ENCODE data around the gene WDR90. TPM values are rescaled to one million over a fixed set of nuclear protein-coding genes. Genes with fewer than 3 reads are reported as not detected.
"Not testable (repeated sequence)": the region's sequence is repeated elsewhere in the genome, so short reads cannot be mapped to it uniquely, and the experiment has no call there.

WDR90 gene
- polyA plus RNA-seq, 2 donors, result 19.5 to 45.3 TPM

DNA sequence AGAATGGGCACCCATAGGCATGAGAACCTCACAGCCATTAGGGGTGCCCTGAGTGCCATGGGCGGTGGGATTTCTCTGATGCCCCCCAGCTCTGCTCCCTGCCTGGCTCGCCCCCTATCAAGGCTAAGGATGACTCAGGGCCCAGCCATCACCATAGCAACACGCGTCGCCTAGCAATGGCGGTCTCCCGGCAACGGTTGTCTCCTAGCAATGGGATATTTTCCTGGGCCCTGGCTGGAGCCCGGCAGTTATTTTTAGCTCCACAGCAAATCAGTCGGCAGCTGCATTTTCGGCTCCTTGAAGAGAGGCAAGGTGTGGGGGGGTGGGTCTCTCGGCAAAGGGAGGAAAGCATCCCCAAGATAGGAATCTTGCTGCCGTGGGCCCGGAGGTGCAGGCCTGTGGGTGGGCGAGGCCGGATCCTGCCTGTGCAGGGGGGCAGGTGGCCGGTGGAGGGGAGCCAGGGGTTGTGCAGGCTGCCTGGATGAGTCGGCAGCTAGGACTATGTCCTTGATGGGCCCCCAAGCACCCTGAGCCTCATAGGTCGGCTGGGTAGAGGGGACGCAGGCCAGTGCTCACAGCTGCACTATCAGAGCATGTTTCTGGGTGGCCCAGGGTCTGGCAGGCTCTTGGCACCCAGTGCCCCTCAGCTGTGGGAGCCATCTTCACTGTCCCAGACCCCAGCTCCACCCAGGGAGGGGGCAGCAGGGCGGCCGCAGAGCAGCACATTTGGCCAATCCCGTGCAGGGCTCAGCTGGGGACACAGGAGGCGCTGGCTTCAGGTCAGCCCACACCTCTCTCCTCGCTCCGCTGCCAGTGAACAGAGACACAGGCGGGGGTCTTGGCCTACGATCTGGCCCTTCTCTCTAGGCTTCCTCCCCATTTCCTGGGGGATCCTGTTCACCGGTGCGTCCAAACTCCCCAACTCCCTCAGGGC lies 60.7 kb downstream of the WDR90 start:
- peaks cover 0 to 15% of the 10 kb centered on the region in 2 donors for H3K27me3 ChIP-seq (ENCODE audit: control insufficient read depth in 1 of 2, insufficient read depth in 2 of 2, low read length in 2 of 2)

DNA sequence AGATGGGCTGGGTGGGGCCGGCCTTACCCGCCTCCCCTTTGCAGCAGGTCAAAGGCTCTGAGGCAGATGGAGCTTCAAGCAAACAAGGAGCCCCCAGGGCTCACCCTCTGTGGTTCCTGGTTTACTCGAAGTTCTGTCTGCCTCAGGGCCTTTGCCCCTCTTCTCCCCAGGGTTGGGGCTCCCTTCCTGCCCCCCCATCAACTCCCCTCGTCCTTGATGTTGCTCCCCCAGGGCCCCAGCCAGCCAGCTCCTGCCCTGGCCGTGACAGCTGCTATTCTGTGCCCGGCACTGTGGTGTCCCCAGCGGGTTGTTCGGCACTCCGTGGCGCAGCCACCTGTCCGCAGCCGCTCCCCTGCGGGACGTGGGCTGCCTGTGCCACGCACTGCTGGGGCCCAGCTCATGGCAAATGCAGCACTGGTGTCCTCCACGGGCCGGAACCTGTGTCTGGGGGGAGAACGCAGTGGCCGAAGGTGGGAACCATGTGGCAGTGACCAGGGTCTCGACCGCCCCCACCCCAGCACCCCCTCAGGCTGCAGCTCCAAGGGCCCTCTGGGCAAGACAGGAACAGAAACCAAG lies 61.4 kb downstream of the WDR90 start:
- Histone ChIP-seq H3K27me3 (ENCODE audit: control insufficient read depth in 1 of 2, insufficient read depth in 2 of 2, low read length in 2 of 2) (peaks cover 0 to 11% of the 10 kb centered on the region in 2 donors), H3K27ac (ENCODE audit: low read depth in 2 of 2, low read length in 1 of 2) (no peak overlapping the region), H3K36me3 (ENCODE audit: control insufficient read depth in 2 of 2, insufficient read depth in 2 of 2, low read length in 1 of 2) (no peaks in the 10 kb centered on the region), H3K9me3 (ENCODE audit: control insufficient read depth in 2 of 2, insufficient read depth in 1 of 2, low read depth in 1 of 2, low read length in 1 of 2) (no peaks in the 10 kb centered on the region), H3K4me3 (ENCODE audit: low read depth in 1 of 2, low read length in 2 of 2) (no peak overlapping the region), H3K4me1 (ENCODE audit: control insufficient read depth in 2 of 2, insufficient read depth in 2 of 2, low read length in 1 of 2) (peaks cover 10 to 25% of the 10 kb centered on the region in 2 donors)
- WGBS, 2 donors, result 58% methylated on average over 21 of the region's 21 CpGs

More for the DNA sequence above, 60.7 kb downstream of the WDR90 start:
- Histone ChIP-seq H3K36me3 (ENCODE audit: control insufficient read depth in 2 of 2, insufficient read depth in 2 of 2, low read length in 1 of 2) (no peaks in the 10 kb centered on the region), H3K4me3 (ENCODE audit: low read depth in 1 of 2, low read length in 2 of 2) (no peak overlapping the region), H3K9me3 (ENCODE audit: control insufficient read depth in 2 of 2, insufficient read depth in 1 of 2, low read depth in 1 of 2, low read length in 1 of 2) (no peaks in the 10 kb centered on the region), H3K27ac (ENCODE audit: low read depth in 2 of 2, low read length in 1 of 2) (no peak overlapping the region), H3K4me1 (ENCODE audit: control insufficient read depth in 2 of 2, insufficient read depth in 2 of 2, low read length in 1 of 2) (peaks cover 10 to 22% of the 10 kb centered on the region in 2 donors)
- 18 to 19% methylated on average over 30 of the region's 30 CpGs for WGBS, 2 donors

DNA sequence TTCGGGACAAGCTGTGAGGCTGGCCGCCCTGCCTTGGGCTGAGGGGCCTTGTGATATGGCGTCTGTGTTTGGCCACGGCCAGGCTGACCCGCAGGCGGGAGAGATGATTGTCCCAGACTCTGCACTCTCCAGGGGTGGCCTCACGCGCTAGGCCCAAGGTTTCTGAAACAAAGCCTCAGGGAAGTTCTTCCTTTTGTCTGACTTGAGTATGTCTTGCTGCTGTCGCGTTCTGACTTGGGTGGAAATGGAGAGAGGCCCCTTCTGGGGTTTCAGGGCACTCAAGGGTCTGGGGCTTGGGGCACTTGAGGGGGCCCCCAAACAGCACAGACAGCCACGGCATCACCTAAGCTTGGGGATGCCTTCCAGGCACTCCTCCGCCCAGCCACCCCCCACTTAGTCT lies 61.9 kb downstream of the WDR90 start:
- 53 to 72% methylated on average over 12 of the region's 12 CpGs for WGBS, 2 donors
- Histone ChIP-seq H3K9me3 (ENCODE audit: control insufficient read depth in 2 of 2, insufficient read depth in 1 of 2, low read depth in 1 of 2, low read length in 1 of 2) (no peaks in the 10 kb centered on the region), H3K4me3 (ENCODE audit: low read depth in 1 of 2, low read length in 2 of 2) (no peak overlapping the region), H3K27ac (ENCODE audit: low read depth in 2 of 2, low read length in 1 of 2) (no peak overlapping the region), H3K36me3 (ENCODE audit: control insufficient read depth in 2 of 2, insufficient read depth in 2 of 2, low read length in 1 of 2) (no peaks in the 10 kb centered on the region), H3K4me1 (ENCODE audit: control insufficient read depth in 2 of 2, insufficient read depth in 2 of 2, low read length in 1 of 2) (peaks cover 10 to 29% of the 10 kb centered on the region in 2 donors), H3K27me3 (ENCODE audit: control insufficient read depth in 1 of 2, insufficient read depth in 2 of 2, low read length in 2 of 2) (peaks cover 0 to 11% of the 10 kb centered on the region in 2 donors)

DNA sequence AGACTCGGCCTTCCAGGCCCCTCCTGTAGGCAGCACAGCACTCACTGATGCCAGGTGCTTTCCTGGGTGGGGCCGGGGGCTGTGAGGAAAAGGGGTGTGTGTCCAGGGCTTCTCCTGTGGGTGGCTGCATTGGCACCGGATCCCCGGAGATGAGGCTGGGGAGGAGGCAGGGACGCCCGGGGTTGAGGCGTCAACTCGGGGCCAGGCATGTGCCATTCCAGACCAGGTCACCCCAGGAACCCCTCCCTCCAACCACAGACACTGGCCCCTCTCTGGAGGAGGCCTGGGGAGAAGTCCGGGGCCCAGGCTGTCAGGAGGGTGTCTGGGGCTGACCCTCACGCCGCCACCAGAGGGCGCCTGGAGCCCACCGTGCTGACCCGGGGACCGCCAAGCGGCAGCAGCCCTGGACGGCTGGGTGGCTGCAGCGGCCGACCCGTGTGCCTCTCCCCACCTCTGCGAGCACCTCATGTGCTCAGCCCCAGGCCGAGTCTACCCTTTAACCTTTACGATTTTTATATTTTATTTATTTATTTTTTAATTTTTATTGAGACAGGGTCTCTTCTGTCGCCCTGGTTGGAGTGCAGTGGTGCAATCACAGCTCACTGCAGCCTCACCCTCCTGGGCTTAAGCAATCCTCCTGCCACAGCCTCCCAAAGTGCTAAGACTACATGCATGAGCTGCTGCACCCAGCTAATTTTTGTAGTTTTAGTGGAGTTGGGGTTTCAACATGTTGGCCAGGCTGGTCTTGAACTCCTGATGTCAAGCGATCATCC lies 62.6 kb downstream of the WDR90 start:
- Histone ChIP-seq H3K4me3 (ENCODE audit: low read depth in 1 of 2, low read length in 2 of 2) (no peak overlapping the region), H3K36me3 (ENCODE audit: control insufficient read depth in 2 of 2, insufficient read depth in 2 of 2, low read length in 1 of 2) (no peaks in the 10 kb centered on the region), H3K27ac (ENCODE audit: low read depth in 2 of 2, low read length in 1 of 2) (no peak overlapping the region), H3K4me1 (ENCODE audit: control insufficient read depth in 2 of 2, insufficient read depth in 2 of 2, low read length in 1 of 2) (peaks cover 9 to 30% of the 10 kb centered on the region in 2 donors), H3K27me3 (ENCODE audit: control insufficient read depth in 1 of 2, insufficient read depth in 2 of 2, low read length in 2 of 2) (peaks cover 0 to 11% of the 10 kb centered on the region in 2 donors), H3K9me3 (ENCODE audit: control insufficient read depth in 2 of 2, insufficient read depth in 1 of 2, low read depth in 1 of 2, low read length in 1 of 2) (no peaks in the 10 kb centered on the region)
- 8 to 9% methylated on average over 25 of the region's 25 CpGs for WGBS, 2 donors

DNA sequence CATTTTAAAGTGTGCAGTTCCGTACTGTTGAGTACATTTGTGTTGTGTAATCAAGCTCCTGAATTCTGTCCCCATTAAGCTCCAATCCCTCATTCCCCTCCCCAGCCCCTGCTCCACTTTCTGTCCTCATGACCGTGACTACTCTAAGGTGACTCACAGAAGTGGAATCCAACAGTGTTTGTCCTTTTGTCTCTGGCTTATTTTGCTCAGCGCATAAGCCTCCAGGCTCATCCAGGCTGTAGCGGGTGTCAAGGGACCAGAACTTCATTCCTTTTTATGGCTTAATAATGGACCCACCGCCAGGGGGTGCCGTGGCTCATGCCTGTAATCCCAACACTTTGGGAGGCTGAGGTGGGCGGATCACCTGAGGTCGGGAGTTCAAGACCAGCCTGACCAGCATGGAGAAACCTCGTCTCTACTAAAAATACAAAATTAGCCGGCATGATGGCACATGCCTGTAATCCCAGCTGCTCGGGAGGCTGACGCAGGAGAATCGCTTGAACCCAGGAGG lies 63.6 kb downstream of the WDR90 start:
- peaks cover 6 to 31% of the 10 kb centered on the region in 2 donors for H3K4me1 ChIP-seq (ENCODE audit: control insufficient read depth in 2 of 2, insufficient read depth in 2 of 2, low read length in 1 of 2)
- H3K27me3 ChIP-seq (ENCODE audit: control insufficient read depth in 1 of 2, insufficient read depth in 2 of 2, low read length in 2 of 2); H3K36me3 ChIP-seq (ENCODE audit: control insufficient read depth in 2 of 2, insufficient read depth in 2 of 2, low read length in 1 of 2); H3K4me3 ChIP-seq (ENCODE audit: low read depth in 1 of 2, low read length in 2 of 2); H3K9me3 ChIP-seq (ENCODE audit: control insufficient read depth in 2 of 2, insufficient read depth in 1 of 2, low read depth in 1 of 2, low read length in 1 of 2); H3K27ac ChIP-seq (ENCODE audit: low read depth in 2 of 2, low read length in 1 of 2): not testable (repeated sequence)
- WGBS, 2 donors, result 30% methylated on average over 13 of the region's 13 CpGs

DNA sequence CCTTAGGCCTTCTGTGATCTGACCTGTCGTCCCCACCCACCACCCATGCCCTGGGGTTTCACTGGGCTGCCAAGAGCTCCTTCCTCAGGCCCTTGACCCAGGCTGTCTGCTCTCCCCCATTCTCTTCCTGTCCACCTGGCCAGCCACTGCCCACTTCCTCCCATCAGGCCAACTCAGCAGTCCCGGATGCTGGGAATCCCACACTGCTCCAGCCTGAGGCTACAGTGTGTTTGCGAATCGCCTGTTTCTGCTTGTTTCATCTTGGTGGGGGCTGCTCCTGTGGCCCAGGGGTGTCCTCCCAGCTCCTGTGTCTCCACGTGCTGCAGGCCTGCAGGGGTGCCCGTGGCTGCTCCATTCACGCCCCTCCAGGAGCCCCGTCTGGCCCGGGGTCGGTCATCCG lies 64.9 kb downstream of the WDR90 start:
- peaks cover 0 to 8% of the 10 kb centered on the region in 2 donors for H3K27me3 ChIP-seq (ENCODE audit: control insufficient read depth in 1 of 2, insufficient read depth in 2 of 2, low read length in 2 of 2)
- WGBS, 2 donors, result 55 to 61% methylated on average over 11 of the region's 11 CpGs
- no peaks in the 10 kb centered on the region for H3K9me3 ChIP-seq (ENCODE audit: control insufficient read depth in 2 of 2, insufficient read depth in 1 of 2, low read depth in 1 of 2, low read length in 1 of 2)
- H3K4me3 ChIP-seq (ENCODE audit: low read depth in 1 of 2, low read length in 2 of 2), result no peak overlapping the region
- no peak overlapping the region for H3K27ac ChIP-seq (ENCODE audit: low read depth in 2 of 2, low read length in 1 of 2)
- no peaks in the 10 kb centered on the region for H3K36me3 ChIP-seq (ENCODE audit: control insufficient read depth in 2 of 2, insufficient read depth in 2 of 2, low read length in 1 of 2)
- peaks cover 3 to 26% of the 10 kb centered on the region in 2 donors for H3K4me1 ChIP-seq (ENCODE audit: control insufficient read depth in 2 of 2, insufficient read depth in 2 of 2, low read length in 1 of 2)

DNA sequence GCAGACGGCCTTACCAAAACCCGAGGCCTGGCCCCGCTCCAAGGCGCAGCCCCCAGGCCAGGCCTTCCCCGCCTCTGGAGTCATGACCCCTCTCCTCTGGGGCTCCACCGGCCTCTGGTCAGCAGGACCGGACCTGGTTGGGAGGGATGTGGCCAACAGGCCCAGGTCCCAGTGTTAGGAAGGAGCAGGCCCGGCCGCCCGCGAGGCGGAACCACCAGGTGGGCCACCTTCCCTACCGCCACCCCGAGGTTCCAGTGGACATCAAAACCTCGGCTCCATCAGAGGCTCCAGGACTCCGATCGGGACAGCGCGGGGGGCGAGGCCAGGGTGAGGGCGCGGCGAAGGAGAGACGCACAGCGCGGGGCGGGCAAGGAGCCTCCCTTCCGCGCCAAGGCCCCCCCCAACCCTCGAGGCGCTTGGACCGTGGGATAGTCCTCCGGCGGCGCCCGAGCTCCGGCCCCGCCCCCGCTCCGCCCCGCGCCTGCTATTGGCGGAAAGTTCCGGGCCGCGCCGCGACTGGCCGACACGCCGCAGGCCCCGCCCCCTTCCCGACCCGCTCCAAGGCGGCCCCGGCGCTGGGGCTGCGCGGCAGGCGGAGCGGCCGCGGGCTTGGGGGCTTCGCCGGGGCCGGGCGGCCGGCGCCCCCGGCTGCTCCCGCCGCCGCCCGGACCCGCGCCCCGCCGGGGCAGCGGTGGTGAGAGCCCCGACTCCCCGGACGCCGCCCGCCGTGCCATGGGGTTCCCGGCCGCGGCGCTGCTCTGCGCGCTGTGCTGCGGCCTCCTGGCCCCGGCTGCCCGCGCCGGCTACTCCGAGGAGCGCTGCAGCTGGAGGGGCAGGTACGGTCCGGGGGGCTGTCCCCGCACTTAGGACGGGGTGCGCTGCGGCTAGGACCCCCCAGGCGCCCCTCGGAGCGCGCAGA lies 65.7 kb downstream of the WDR90 start, which contains the start of gene METRN:
Gene METRN, plus strand, starts transcription at position 561 of the 919 bp plus-strand sequence. Its CDS starts 172 bp downstream, at position 733.
- Histone ChIP-seq H3K4me3 (ENCODE audit: low read depth in 1 of 2, low read length in 2 of 2) (peak within 1 kb of the TSS; percentile 54 to 58), H3K27me3 (ENCODE audit: control insufficient read depth in 1 of 2, insufficient read depth in 2 of 2, low read length in 2 of 2) (peaks cover 0 to 3% of the 10 kb centered on the region in 2 donors), H3K4me1 (ENCODE audit: control insufficient read depth in 2 of 2, insufficient read depth in 2 of 2, low read length in 1 of 2) (peaks cover 3 to 27% of the 10 kb centered on the region in 2 donors), H3K36me3 (ENCODE audit: control insufficient read depth in 2 of 2, insufficient read depth in 2 of 2, low read length in 1 of 2) (no peaks in the 10 kb centered on the region), H3K27ac (ENCODE audit: low read depth in 2 of 2, low read length in 1 of 2) (peak within 1 kb of the TSS in 1 of 2 donors; percentile 6), H3K9me3 (ENCODE audit: control insufficient read depth in 2 of 2, insufficient read depth in 1 of 2, low read depth in 1 of 2, low read length in 1 of 2) (no peaks in the 10 kb centered on the region)
- WGBS, 2 donors, result 5 to 6% methylated on average over 68 to 108 of the region's 108 CpGs

DNA sequence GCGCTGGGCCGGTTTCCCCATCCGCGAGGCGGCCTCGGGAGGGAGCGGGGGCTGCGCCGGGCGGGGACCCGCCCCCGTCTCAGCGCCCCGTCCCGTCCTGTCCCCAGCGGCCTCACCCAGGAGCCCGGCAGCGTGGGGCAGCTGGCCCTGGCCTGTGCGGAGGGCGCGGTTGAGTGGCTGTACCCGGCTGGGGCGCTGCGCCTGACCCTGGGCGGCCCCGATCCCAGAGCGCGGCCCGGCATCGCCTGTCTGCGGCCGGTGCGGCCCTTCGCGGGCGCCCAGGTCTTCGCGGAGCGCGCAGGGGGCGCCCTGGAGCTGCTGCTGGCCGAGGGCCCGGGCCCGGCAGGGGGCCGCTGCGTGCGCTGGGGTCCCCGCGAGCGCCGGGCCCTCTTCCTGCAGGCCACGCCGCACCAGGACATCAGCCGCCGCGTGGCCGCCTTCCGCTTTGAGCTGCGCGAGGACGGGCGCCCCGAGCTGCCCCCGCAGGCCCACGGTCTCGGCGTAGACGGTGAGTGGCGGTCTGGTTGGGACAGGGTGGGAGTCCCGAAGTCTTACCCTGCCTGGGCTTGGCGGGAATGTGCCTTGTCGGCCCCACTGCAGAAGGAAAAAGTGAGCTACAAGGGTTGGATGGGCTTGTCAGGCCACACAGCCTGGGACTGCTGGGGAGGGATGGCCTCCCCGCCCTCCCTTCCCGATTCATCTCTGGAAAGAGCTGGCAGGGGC lies 66.5 kb downstream of the WDR90 start:
- no peaks in the 10 kb centered on the region for H3K36me3 ChIP-seq (ENCODE audit: control insufficient read depth in 2 of 2, insufficient read depth in 2 of 2, low read length in 1 of 2)
- peak overlapping the region; percentile 54 to 58 for H3K4me3 ChIP-seq (ENCODE audit: low read depth in 1 of 2, low read length in 2 of 2)
- H3K4me1 ChIP-seq (ENCODE audit: control insufficient read depth in 2 of 2, insufficient read depth in 2 of 2, low read length in 1 of 2), result peaks cover 6 to 32% of the 10 kb centered on the region in 2 donors
- WGBS, 2 donors, result 2% methylated on average over 36 to 74 of the region's 74 CpGs
- no peak overlapping the region for H3K27ac ChIP-seq (ENCODE audit: low read depth in 2 of 2, low read length in 1 of 2)
- peaks cover 0 to 3% of the 10 kb centered on the region in 2 donors for H3K27me3 ChIP-seq (ENCODE audit: control insufficient read depth in 1 of 2, insufficient read depth in 2 of 2, low read length in 2 of 2)
- H3K9me3 ChIP-seq (ENCODE audit: control insufficient read depth in 2 of 2, insufficient read depth in 1 of 2, low read depth in 1 of 2, low read length in 1 of 2), result no peaks in the 10 kb centered on the region
